Mammary epithelial cell (primary cell): ENCODE data around the gene ATAD5.

Experiments used
- EZH2 ChIP-seq: IDR thresholded peaks from 2 replicates; pipeline ENCODE4 v1.6.1; 2012; ENCODE audit warnings: low read length, inconsistent platforms, borderline replicate concordance
- TF ChIP-seq, protein P1 (sequence below), 2 donors: IDR thresholded peaks in 1 of 2; conservative IDR thresholded peaks in 1 of 2; 2 replicates each; pipeline ENCODE4 v1.5.1; 2011 to 2012; ENCODE audit warnings: inconsistent platforms in 2 of 2, low read length in 2 of 2, mild to moderate bottlenecking in 2 of 2, control low read depth in 1 of 2, low read depth in 1 of 2; ENCODE audit not compliant: insufficient read depth in 1 of 2; ENCODE audit errors: extremely low read depth in 1 of 2

DNA sequence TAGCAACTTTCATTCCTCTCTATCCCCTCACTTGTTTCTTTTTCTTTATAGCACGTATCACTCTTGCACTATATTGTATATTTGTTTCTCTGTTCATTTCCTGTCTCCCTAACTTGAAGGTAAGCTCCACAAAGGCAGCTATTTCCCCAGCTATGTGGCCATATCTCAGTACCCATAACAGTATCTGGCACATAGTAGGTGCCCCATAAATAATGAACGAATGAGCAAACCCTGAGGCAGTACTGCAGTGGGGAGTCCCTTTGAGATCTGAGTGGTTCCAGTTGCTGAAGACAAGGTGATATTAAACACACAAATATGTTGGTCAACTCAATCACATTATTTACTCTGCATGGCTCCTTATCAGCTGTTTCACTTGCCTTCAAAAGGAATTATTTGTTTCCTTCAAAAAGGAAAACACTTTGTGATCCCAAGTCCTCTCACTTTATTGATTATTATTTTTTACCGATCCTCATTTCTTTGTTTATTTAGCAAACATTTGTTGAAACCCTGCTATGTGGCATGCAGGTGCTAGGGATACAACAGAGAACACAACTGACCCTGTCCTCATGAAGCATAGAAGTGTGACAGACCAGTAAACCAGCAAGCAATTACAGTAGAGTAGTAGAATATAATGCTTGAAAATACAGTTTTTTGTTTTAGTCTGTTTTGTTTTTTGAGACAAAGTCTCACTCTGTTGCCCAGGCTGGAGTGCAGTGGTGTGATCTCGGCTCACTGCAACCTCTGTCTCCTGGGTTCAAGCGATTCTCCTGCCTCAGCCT lies 84.3 kb downstream of the ATAD5 start:
- TF ChIP-seq, protein P1, sequence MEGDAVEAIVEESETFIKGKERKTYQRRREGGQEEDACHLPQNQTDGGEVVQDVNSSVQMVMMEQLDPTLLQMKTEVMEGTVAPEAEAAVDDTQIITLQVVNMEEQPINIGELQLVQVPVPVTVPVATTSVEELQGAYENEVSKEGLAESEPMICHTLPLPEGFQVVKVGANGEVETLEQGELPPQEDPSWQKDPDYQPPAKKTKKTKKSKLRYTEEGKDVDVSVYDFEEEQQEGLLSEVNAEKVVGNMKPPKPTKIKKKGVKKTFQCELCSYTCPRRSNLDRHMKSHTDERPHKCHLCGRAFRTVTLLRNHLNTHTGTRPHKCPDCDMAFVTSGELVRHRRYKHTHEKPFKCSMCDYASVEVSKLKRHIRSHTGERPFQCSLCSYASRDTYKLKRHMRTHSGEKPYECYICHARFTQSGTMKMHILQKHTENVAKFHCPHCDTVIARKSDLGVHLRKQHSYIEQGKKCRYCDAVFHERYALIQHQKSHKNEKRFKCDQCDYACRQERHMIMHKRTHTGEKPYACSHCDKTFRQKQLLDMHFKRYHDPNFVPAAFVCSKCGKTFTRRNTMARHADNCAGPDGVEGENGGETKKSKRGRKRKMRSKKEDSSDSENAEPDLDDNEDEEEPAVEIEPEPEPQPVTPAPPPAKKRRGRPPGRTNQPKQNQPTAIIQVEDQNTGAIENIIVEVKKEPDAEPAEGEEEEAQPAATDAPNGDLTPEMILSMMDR (conservative IDR thresholded peaks at IDR 0.05 in 1 of 2, IDR thresholded peaks at IDR 0.05 in 1 of 2; ENCODE audit: extremely low read depth in 1 of 2, insufficient read depth in 1 of 2, low read depth in 1 of 2, low read length in 2 of 2) = no peak
- no peak for TF ChIP-seq EZH2
